H1 (cell line): Measurements from ENCODE around the gene CTNND2.

Experiments
- POLR2A ChIP-seq, 2 experiments: IDR thresholded peaks; 1 replicate in 1 of 2; 2 replicates in 1 of 2; pipeline ENCODE4 v1.6.1; 2011; ENCODE audit warnings: low read depth in 2 of 2, low read length in 2 of 2, mild to moderate bottlenecking in 2 of 2; ENCODE audit errors: control extremely low read depth in 1 of 2
- POLR2AphosphoS5 ChIP-seq: IDR thresholded peaks from 2 replicates; pipeline ENCODE4 v1.6.1; 2011; ENCODE audit warnings: low read depth, low read length
- TF ChIP-seq, protein P1 (sequence below), 3 experiments: IDR thresholded peaks; 1 replicate in 2 of 3; 2 replicates in 1 of 3; pipeline versions ENCODE4 v1.5.1 to v1.6.1; 2011; ENCODE audit warnings: low read length in 3 of 3, mild to moderate bottlenecking in 3 of 3, inconsistent platforms in 2 of 3, low read depth in 1 of 3, moderate library complexity in 1 of 3; ENCODE audit not compliant: insufficient read depth in 1 of 3; ENCODE audit errors: control extremely low read depth in 1 of 3

DNA sequence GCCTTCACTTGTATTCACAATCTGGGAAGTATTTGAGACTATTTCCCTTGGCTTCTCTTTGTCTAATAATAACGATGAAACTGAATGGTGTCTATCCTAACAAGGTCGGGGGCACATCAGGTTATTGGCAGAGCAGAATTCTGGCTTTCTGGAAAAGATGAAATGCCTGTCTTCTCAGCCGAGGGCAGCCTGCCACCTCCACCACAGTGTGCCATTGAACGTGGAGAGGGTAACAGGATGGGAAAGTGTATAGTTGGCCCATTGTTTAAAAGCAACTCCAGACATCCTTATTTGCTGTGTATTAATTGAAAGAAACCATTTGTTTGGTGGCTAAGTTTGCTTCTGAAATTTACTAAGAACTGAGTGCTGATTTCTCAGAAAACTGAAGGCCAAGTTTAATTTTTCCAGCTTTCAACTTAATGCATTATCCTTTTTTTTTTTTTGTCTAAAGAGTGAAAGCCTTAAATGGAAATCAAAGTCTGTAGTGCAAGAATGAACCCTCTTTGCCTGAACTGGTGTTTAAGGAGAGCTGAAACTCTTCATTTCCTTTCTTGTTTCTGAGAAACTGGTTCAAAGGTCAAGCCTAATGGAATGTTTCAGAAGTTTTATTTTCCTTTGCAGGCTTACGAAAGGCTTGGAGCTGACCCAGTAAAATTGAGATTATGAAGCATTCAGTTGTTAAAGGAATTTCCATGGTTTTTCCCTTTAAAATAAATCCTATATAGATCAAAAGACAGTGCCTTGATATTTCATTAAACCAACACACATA is 579.5 kb downstream of the CTNND2 start:
- TF ChIP-seq, protein P1, sequence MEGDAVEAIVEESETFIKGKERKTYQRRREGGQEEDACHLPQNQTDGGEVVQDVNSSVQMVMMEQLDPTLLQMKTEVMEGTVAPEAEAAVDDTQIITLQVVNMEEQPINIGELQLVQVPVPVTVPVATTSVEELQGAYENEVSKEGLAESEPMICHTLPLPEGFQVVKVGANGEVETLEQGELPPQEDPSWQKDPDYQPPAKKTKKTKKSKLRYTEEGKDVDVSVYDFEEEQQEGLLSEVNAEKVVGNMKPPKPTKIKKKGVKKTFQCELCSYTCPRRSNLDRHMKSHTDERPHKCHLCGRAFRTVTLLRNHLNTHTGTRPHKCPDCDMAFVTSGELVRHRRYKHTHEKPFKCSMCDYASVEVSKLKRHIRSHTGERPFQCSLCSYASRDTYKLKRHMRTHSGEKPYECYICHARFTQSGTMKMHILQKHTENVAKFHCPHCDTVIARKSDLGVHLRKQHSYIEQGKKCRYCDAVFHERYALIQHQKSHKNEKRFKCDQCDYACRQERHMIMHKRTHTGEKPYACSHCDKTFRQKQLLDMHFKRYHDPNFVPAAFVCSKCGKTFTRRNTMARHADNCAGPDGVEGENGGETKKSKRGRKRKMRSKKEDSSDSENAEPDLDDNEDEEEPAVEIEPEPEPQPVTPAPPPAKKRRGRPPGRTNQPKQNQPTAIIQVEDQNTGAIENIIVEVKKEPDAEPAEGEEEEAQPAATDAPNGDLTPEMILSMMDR (IDR thresholded peaks at IDR 0.05; ENCODE audit: control extremely low read depth in 1 of 3, insufficient read depth in 1 of 3, low read depth in 1 of 3, low read length in 3 of 3), result no peak
- TF ChIP-seq POLR2A (IDR thresholded peaks at IDR 0.05; ENCODE audit: control extremely low read depth in 1 of 2, low read depth in 2 of 2, low read length in 2 of 2) (no peak), POLR2AphosphoS5 (no peak)
